HEK293T (cell line): Measurements from ENCODE around the gene AKAP6.

ENCODE experiments used
- CTCF ChIA-PET: fragments of 350-600 bp; formaldehyde crosslinking; extraction: SDS; loops from one replicate; lab custom pipeline; 2021; ENCODE audit warnings: antibody characterized with exemption, inconsistent platforms; lab: Yijun Ruan, JAX
- POLR2A ChIA-PET: fragments of 350-600 bp; formaldehyde crosslinking; extraction: SDS; loops from one replicate; lab custom pipeline; 2020; ENCODE audit warnings: antibody characterized with exemption, inconsistent platforms; lab: Yijun Ruan, JAX
- DNase-seq: peaks from one replicate; pipeline ENCODE4 v3.0.0; 2012; ENCODE audit warnings: mixed read lengths; ENCODE audit errors: extremely low spot score
- ARNT ChIP-seq: fragments of 450-650 bp; IDR thresholded peaks from 2 replicates; pipeline ENCODE4 v1.6.1; 2017; ENCODE audit warnings: mild to moderate bottlenecking
- BHLHE40 ChIP-seq: fragments of 450-650 bp; IDR thresholded peaks from 2 replicates; pipeline ENCODE4 v1.6.1; 2016; ENCODE audit warnings: mild to moderate bottlenecking, moderate library complexity, borderline replicate concordance
- CTBP1 ChIP-seq: fragments of 450-650 bp; IDR thresholded peaks from 2 replicates; pipeline ENCODE4 v1.6.1; 2016; ENCODE audit warnings: borderline replicate concordance
- ELF4 ChIP-seq: fragments of 450-650 bp; IDR thresholded peaks from 2 replicates; pipeline ENCODE4 v1.6.1; 2017; ENCODE audit warnings: antibody characterized with exemption
- FOXA1 ChIP-seq: fragments of 450-650 bp; IDR thresholded peaks from 2 replicates; pipeline ENCODE4 v1.6.1; 2016; ENCODE audit warnings: mild to moderate bottlenecking
- FOXK2 ChIP-seq: fragments of 450-650 bp; IDR thresholded peaks from 2 replicates; pipeline ENCODE4 v1.6.1; 2016; ENCODE audit warnings: mild to moderate bottlenecking
- FOXM1 ChIP-seq: fragments of 450-650 bp; IDR thresholded peaks from 2 replicates; pipeline ENCODE4 v1.6.1; 2017; ENCODE audit warnings: mild to moderate bottlenecking, borderline replicate concordance
- HDGF ChIP-seq: fragments of 450-650 bp; IDR thresholded peaks from 2 replicates; pipeline ENCODE4 v1.6.1; 2017; ENCODE audit warnings: antibody characterized with exemption, borderline replicate concordance
- L3MBTL2 ChIP-seq: fragments of 450-650 bp; conservative IDR thresholded peaks from 2 replicates; pipeline ENCODE4 v1.6.1; 2016; ENCODE audit warnings: mild to moderate bottlenecking
- LEF1 ChIP-seq: fragments of 450-650 bp; IDR thresholded peaks from 2 replicates; pipeline ENCODE4 v1.6.1; 2017; ENCODE audit warnings: mild to moderate bottlenecking, borderline replicate concordance
- NFRKB ChIP-seq: fragments of 450-650 bp; IDR thresholded peaks from 2 replicates; pipeline ENCODE4 v1.6.1; 2016; ENCODE audit warnings: mild to moderate bottlenecking, moderate library complexity
- PKNOX1 ChIP-seq: fragments of 450-650 bp; IDR thresholded peaks from 2 replicates; pipeline ENCODE4 v1.6.1; 2016
- SP1 ChIP-seq: fragments of 450-650 bp; IDR thresholded peaks from 2 replicates; pipeline ENCODE4 v1.6.1; 2017
- SUZ12 ChIP-seq: fragments of 450-650 bp; IDR thresholded peaks from 2 replicates; pipeline ENCODE4 v1.6.1; 2016; ENCODE audit warnings: mild to moderate bottlenecking
- TARDBP ChIP-seq: fragments of 450-650 bp; IDR thresholded peaks from 2 replicates; pipeline ENCODE4 v1.6.1; 2016
- ZNF384 ChIP-seq: fragments of 450-650 bp; IDR thresholded peaks from 2 replicates; pipeline ENCODE4 v1.6.1; 2016

AKAP6 gene

GRCh38 chr14:32594766-32595165 lies 265.7 kb downstream of the AKAP6 start:
- CTCF ChIA-PET, result no interaction called here
- no peak for DNase-seq
- TF ChIP-seq PKNOX1, result no peak
- TF ChIP-seq SUZ12, result no peak
- no peak for TF ChIP-seq FOXK2
- no peak for TF ChIP-seq CTBP1
- no peak for TF ChIP-seq NFRKB
- TF ChIP-seq BHLHE40, result no peak
- TF ChIP-seq ARNT, result no peak
- TF ChIP-seq LEF1, result no peak
- POLR2A ChIA-PET, result no interaction called here

- ChIA-PET POLR2A (no interaction called here), CTCF (interaction anchor here (0.6 kb wide), 1 partner anchor 1915 kb away, joined by 3 read pairs; no protein-coding TSS in a partner anchor)
- no peak for TF ChIP-seq SP1
- no peak for TF ChIP-seq SUZ12
- no peak for TF ChIP-seq CTBP1
- no peak for TF ChIP-seq ZNF384
- no peak for TF ChIP-seq PKNOX1
- no peak for TF ChIP-seq LEF1
- no peak for TF ChIP-seq L3MBTL2
- no peak for TF ChIP-seq FOXK2
- no peak for TF ChIP-seq FOXA1
- no peak for TF ChIP-seq HDGF
- no peak for TF ChIP-seq ELF4
- no peak for TF ChIP-seq TARDBP
- no peak for TF ChIP-seq NFRKB
- TF ChIP-seq FOXM1, result no peak
- no peak for TF ChIP-seq ARNT
- TF ChIP-seq BHLHE40, result no peak
- no peak for DNase-seq
Observed at GRCh38 chr14:32595497-32595896, 266.4 kb downstream of the AKAP6 start.

- DNase-seq, result no peak
- CTCF ChIA-PET, result no interaction called here
- no peak for TF ChIP-seq SUZ12
- no peak for TF ChIP-seq FOXK2
- POLR2A ChIA-PET, result no interaction called here
Observed at GRCh38 chr14:32596390-32596789, 267.3 kb downstream of the AKAP6 start.

GRCh38 chr14:32597771-32598170 lies 268.7 kb downstream of the AKAP6 start:
- TF ChIP-seq ARNT (no peak), FOXM1 (no peak), NFRKB (no peak), L3MBTL2 (no peak), BHLHE40 (no peak), PKNOX1 (no peak), CTBP1 (no peak)
- ChIA-PET CTCF (no interaction called here), POLR2A (no interaction called here)
- DNase-seq, result no peak

- ChIA-PET CTCF (interaction anchor here (0.6 kb wide), 1 partner anchor 1720 kb away, joined by 7 read pairs; no protein-coding TSS in a partner anchor), POLR2A (no interaction called here)
- TF ChIP-seq FOXM1 (no peak), HDGF (no peak), FOXK2 (no peak), SUZ12 (no peak), ELF4 (no peak), TARDBP (no peak), ZNF384 (no peak), NFRKB (no peak), SP1 (no peak), FOXA1 (no peak), L3MBTL2 (no peak), CTBP1 (no peak)
- no peak for DNase-seq
Observed at GRCh38 chr14:32601069-32601468, 272.0 kb downstream of the AKAP6 start.

GRCh38 chr14:32601906-32602305 lies 272.8 kb downstream of the AKAP6 start:
- no peak for TF ChIP-seq NFRKB
- TF ChIP-seq HDGF, result no peak
- no peak for TF ChIP-seq ZNF384
- no peak for TF ChIP-seq CTBP1
- TF ChIP-seq BHLHE40, result no peak
- ChIA-PET CTCF (interaction anchor here (0.7 kb wide), 1 partner anchor 1712 kb away, joined by 4 read pairs; no protein-coding TSS in a partner anchor), POLR2A (no interaction called here)
- DNase-seq, result no peak

- ChIA-PET POLR2A (no interaction called here), CTCF (interaction anchor here (0.5 kb wide), 1 partner anchor 27 kb away, joined by 3 read pairs; no protein-coding TSS in a partner anchor)
- no peak for DNase-seq
- TF ChIP-seq LEF1 (no peak), FOXK2 (no peak), SP1 (no peak), FOXA1 (no peak), PKNOX1 (no peak), BHLHE40 (no peak)
Observed at GRCh38 chr14:32602699-32603098, 273.6 kb downstream of the AKAP6 start.
